ENCODE measurements around the gene LOXL4.

The LOXL4 gene

GRCh38 chr10:98258683-98259454, 9.1 kb downstream of the LOXL4 start:
- Histone ChIP-seq H3K27me3 (replicated peaks; ENCODE audit: control insufficient read depth, insufficient read depth, low read length, poor library complexity, severe bottlenecking) (no peaks in the 10 kb centered on the region), H3K36me3 (ENCODE audit: control insufficient read depth, insufficient read depth, low read length) (no peaks in the 10 kb centered on the region), H3K4me3 (ENCODE audit: insufficient read depth, low read depth, low read length, poor library complexity, severe bottlenecking) (no peak overlapping the region), H3K27ac (ENCODE audit: insufficient read depth, low read length, poor library complexity, severe bottlenecking) (no peak overlapping the region), H3K9me3 (ENCODE audit: control insufficient read depth, low read length) (no peaks in the 10 kb centered on the region), H3K4me1 (ENCODE audit: control insufficient read depth, insufficient read depth, low read length, poor library complexity, severe bottlenecking) (no peaks in the 10 kb centered on the region)
- no peak for DNase-seq

GRCh38 chr10:98257961-98258360, 10.0 kb downstream of the LOXL4 start:
- no peak for DNase-seq
- no peaks in the 10 kb centered on the region for H3K36me3 ChIP-seq (ENCODE audit: control insufficient read depth, insufficient read depth, low read length)
- H3K4me1 ChIP-seq (ENCODE audit: control insufficient read depth, insufficient read depth, low read length, poor library complexity, severe bottlenecking): no peaks in the 10 kb centered on the region
- H3K4me3 ChIP-seq (ENCODE audit: insufficient read depth, low read depth, low read length, poor library complexity, severe bottlenecking): no peak overlapping the region
- H3K27me3 ChIP-seq (replicated peaks; ENCODE audit: control insufficient read depth, insufficient read depth, low read length, poor library complexity, severe bottlenecking): no peaks in the 10 kb centered on the region
- no peak overlapping the region for H3K27ac ChIP-seq (ENCODE audit: insufficient read depth, low read length, poor library complexity, severe bottlenecking)
- H3K9me3 ChIP-seq (ENCODE audit: control insufficient read depth, low read length): no peaks in the 10 kb centered on the region

- DNase-seq: no peak
- Histone ChIP-seq H3K9me3 (ENCODE audit: control insufficient read depth, low read length) (no peaks in the 10 kb centered on the region), H3K4me3 (ENCODE audit: insufficient read depth, low read depth, low read length, poor library complexity, severe bottlenecking) (no peak overlapping the region), H3K36me3 (ENCODE audit: control insufficient read depth, insufficient read depth, low read length) (no peaks in the 10 kb centered on the region), H3K27me3 (replicated peaks; ENCODE audit: control insufficient read depth, insufficient read depth, low read length, poor library complexity, severe bottlenecking) (no peaks in the 10 kb centered on the region), H3K27ac (ENCODE audit: insufficient read depth, low read length, poor library complexity, severe bottlenecking) (no peak overlapping the region), H3K4me1 (ENCODE audit: control insufficient read depth, insufficient read depth, low read length, poor library complexity, severe bottlenecking) (no peaks in the 10 kb centered on the region)
Observed at GRCh38 chr10:98257198-98257597, 10.8 kb downstream of the LOXL4 start.

GRCh38 chr10:98256692-98257091, 11.3 kb downstream of the LOXL4 start:
- no peaks in the 10 kb centered on the region for H3K27me3 ChIP-seq (replicated peaks; ENCODE audit: control insufficient read depth, insufficient read depth, low read length, poor library complexity, severe bottlenecking)
- peaks cover 3% of the 10 kb centered on the region for H3K36me3 ChIP-seq (ENCODE audit: control insufficient read depth, insufficient read depth, low read length)
- DNase-seq: no peak
- no peaks in the 10 kb centered on the region for H3K9me3 ChIP-seq (ENCODE audit: control insufficient read depth, low read length)
- no peaks in the 10 kb centered on the region for H3K4me1 ChIP-seq (ENCODE audit: control insufficient read depth, insufficient read depth, low read length, poor library complexity, severe bottlenecking)
- H3K4me3 ChIP-seq (ENCODE audit: insufficient read depth, low read depth, low read length, poor library complexity, severe bottlenecking): no peak overlapping the region
- no peak overlapping the region for H3K27ac ChIP-seq (ENCODE audit: insufficient read depth, low read length, poor library complexity, severe bottlenecking)

GRCh38 chr10:98255146-98255877, 12.7 kb downstream of the LOXL4 start:
- peaks cover 3% of the 10 kb centered on the region for H3K36me3 ChIP-seq (ENCODE audit: control insufficient read depth, insufficient read depth, low read length)
- no peaks in the 10 kb centered on the region for H3K4me1 ChIP-seq (ENCODE audit: control insufficient read depth, insufficient read depth, low read length, poor library complexity, severe bottlenecking)
- no peaks in the 10 kb centered on the region for H3K9me3 ChIP-seq (ENCODE audit: control insufficient read depth, low read length)
- no peak overlapping the region for H3K4me3 ChIP-seq (ENCODE audit: insufficient read depth, low read depth, low read length, poor library complexity, severe bottlenecking)
- H3K27me3 ChIP-seq (replicated peaks; ENCODE audit: control insufficient read depth, insufficient read depth, low read length, poor library complexity, severe bottlenecking): no peaks in the 10 kb centered on the region
- no peak overlapping the region for H3K27ac ChIP-seq (ENCODE audit: insufficient read depth, low read length, poor library complexity, severe bottlenecking)
- no peak for DNase-seq

- no peak for DNase-seq
- Histone ChIP-seq H3K4me3 (ENCODE audit: insufficient read depth, low read depth, low read length, poor library complexity, severe bottlenecking) (no peak overlapping the region), H3K4me1 (ENCODE audit: control insufficient read depth, insufficient read depth, low read length, poor library complexity, severe bottlenecking) (no peaks in the 10 kb centered on the region), H3K27ac (ENCODE audit: insufficient read depth, low read length, poor library complexity, severe bottlenecking) (no peak overlapping the region), H3K27me3 (replicated peaks; ENCODE audit: control insufficient read depth, insufficient read depth, low read length, poor library complexity, severe bottlenecking) (no peaks in the 10 kb centered on the region), H3K36me3 (ENCODE audit: control insufficient read depth, insufficient read depth, low read length) (peaks cover 4% of the 10 kb centered on the region), H3K9me3 (ENCODE audit: control insufficient read depth, low read length) (no peaks in the 10 kb centered on the region)
Observed at GRCh38 chr10:98254234-98254974, 13.6 kb downstream of the LOXL4 start.

GRCh38 chr10:98253499-98253898, 14.5 kb downstream of the LOXL4 start:
- no peaks in the 10 kb centered on the region for H3K9me3 ChIP-seq (ENCODE audit: control insufficient read depth, low read length)
- H3K27ac ChIP-seq (ENCODE audit: insufficient read depth, low read length, poor library complexity, severe bottlenecking): no peak overlapping the region
- H3K36me3 ChIP-seq (ENCODE audit: control insufficient read depth, insufficient read depth, low read length): peaks cover 11% of the 10 kb centered on the region
- H3K4me3 ChIP-seq (ENCODE audit: insufficient read depth, low read depth, low read length, poor library complexity, severe bottlenecking): no peak overlapping the region
- H3K27me3 ChIP-seq (replicated peaks; ENCODE audit: control insufficient read depth, insufficient read depth, low read length, poor library complexity, severe bottlenecking): no peaks in the 10 kb centered on the region
- H3K4me1 ChIP-seq (ENCODE audit: control insufficient read depth, insufficient read depth, low read length, poor library complexity, severe bottlenecking): no peaks in the 10 kb centered on the region
- DNase-seq: no peak

- H3K9me3 ChIP-seq (ENCODE audit: control insufficient read depth, low read length): no peaks in the 10 kb centered on the region
- DNase-seq: no peak
- H3K27me3 ChIP-seq (replicated peaks; ENCODE audit: control insufficient read depth, insufficient read depth, low read length, poor library complexity, severe bottlenecking): no peaks in the 10 kb centered on the region
- H3K4me3 ChIP-seq (ENCODE audit: insufficient read depth, low read depth, low read length, poor library complexity, severe bottlenecking): no peak overlapping the region
- no peak overlapping the region for H3K27ac ChIP-seq (ENCODE audit: insufficient read depth, low read length, poor library complexity, severe bottlenecking)
- peaks cover 21% of the 10 kb centered on the region for H3K36me3 ChIP-seq (ENCODE audit: control insufficient read depth, insufficient read depth, low read length)
- no peaks in the 10 kb centered on the region for H3K4me1 ChIP-seq (ENCODE audit: control insufficient read depth, insufficient read depth, low read length, poor library complexity, severe bottlenecking)
Observed at GRCh38 chr10:98252464-98252863, 15.5 kb downstream of the LOXL4 start.

- H3K27me3 ChIP-seq (replicated peaks; ENCODE audit: control insufficient read depth, insufficient read depth, low read length, poor library complexity, severe bottlenecking): no peaks in the 10 kb centered on the region
- H3K27ac ChIP-seq (ENCODE audit: insufficient read depth, low read length, poor library complexity, severe bottlenecking): no peak overlapping the region
- no peak overlapping the region for H3K4me3 ChIP-seq (ENCODE audit: insufficient read depth, low read depth, low read length, poor library complexity, severe bottlenecking)
- H3K4me1 ChIP-seq (ENCODE audit: control insufficient read depth, insufficient read depth, low read length, poor library complexity, severe bottlenecking): no peaks in the 10 kb centered on the region
- DNase-seq: no peak
- peaks cover 28% of the 10 kb centered on the region for H3K36me3 ChIP-seq (ENCODE audit: control insufficient read depth, insufficient read depth, low read length)
- H3K9me3 ChIP-seq (ENCODE audit: control insufficient read depth, low read length): no peaks in the 10 kb centered on the region
Observed at GRCh38 chr10:98251399-98251798, 16.6 kb downstream of the LOXL4 start.

GRCh38 chr10:98249134-98249533, 18.9 kb downstream of the LOXL4 start:
- no peak for DNase-seq
- Histone ChIP-seq H3K36me3 (ENCODE audit: control insufficient read depth, insufficient read depth, low read length) (peaks cover 48% of the 10 kb centered on the region), H3K4me1 (ENCODE audit: control insufficient read depth, insufficient read depth, low read length, poor library complexity, severe bottlenecking) (no peaks in the 10 kb centered on the region)

More at GRCh38 chr10:98249134-98249533, 18.9 kb downstream of the LOXL4 start:
- no peak overlapping the region for H3K4me3 ChIP-seq (ENCODE audit: insufficient read depth, low read depth, low read length, poor library complexity, severe bottlenecking)
- no peaks in the 10 kb centered on the region for H3K27me3 ChIP-seq (replicated peaks; ENCODE audit: control insufficient read depth, insufficient read depth, low read length, poor library complexity, severe bottlenecking)
- no peak overlapping the region for H3K27ac ChIP-seq (ENCODE audit: insufficient read depth, low read length, poor library complexity, severe bottlenecking)
- no peaks in the 10 kb centered on the region for H3K9me3 ChIP-seq (ENCODE audit: control insufficient read depth, low read length)
